ENCODE data around the gene OPRL1. TPM values are rescaled to one million over a fixed set of nuclear protein-coding genes. Genes with fewer than 3 reads are reported as not detected.

The OPRL1 gene
- total and polyA plus RNA-seq, 2 donors (not counting 1 experiment from before 2014, with no cell fraction given): 3.5 to 6.2 TPM

DNA sequence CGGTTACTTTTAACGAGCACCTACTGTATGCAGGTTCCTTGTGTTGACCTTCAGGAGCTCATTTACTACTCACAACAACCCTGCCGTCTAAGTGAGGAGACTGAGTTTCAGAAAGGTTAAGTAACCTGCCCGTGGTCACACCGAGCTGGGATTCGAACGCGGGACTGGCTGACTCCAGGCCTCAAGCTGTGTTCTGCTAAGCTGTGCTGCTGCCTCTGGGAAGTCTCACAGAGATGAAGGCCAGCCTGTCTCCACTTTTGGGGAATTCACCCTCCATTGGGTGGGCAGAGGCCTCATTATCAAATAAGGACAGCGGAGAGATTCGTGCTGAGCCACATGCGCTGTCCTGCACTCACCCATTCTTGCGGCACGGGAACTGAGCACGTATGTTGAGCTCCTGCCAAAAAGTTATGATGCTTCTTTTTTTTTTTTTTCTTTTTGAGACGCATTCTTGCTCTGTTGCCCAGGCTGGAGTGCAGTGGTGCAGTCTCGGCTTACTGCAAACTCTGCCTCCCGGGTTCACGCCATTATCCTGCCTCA lies 58.5 kb downstream of the OPRL1 start:
- no peaks in the 10 kb centered on the region for H3K9me3 ChIP-seq (ENCODE audit: control extremely low read depth in 1 of 3, control insufficient read depth in 2 of 3, insufficient read depth in 1 of 3, low read length in 2 of 3)
- H3K27me3 Mint-ChIP-seq: peaks cover 17% of the 10 kb centered on the region

DNA sequence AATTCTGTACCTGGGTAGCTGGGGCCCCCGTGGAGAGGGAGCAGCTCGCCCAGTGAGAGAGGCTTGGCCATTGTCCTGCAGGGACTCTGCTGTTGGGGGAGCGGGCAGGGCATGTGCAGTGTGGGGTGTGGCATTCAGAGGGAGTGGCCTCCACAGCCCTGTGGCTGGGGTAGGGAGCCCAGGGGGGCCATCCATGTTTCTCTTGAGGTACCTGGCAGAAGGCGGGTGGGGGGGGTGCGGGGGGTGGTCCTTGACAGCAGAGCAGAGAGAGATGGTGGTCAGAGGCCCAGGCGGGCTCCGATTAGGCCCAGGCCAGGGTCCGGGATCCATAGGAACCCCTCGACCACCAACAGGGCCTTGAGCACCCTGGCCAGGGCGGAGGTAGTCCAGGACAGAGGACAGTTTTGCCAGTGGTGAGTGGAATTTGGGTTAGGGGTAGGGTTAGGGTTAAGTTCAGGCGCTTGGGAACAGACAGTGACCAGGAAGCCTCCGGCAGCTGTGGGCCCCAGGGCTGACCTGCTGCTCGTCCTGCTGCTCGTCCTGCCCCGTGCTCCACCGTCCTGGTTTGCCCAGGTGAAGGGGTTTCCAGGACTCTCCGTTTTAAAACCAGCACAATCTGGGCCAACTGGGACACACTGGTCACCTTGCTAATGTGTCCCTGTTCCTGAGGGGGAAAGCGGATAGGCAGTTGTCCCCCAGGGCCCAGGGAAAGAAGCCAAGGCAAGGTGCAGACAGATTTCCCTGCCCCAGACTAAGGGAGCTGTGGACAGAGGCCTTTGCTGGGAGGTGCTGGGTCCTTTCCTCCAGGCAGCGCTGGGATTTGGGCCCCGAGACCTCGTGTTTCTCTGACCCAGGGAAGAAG lies 59.5 kb downstream of the OPRL1 start:
- H4K20me1 ChIP-seq (ENCODE audit: control insufficient read depth, insufficient read depth, low read length, poor library complexity, severe bottlenecking): no peaks in the 10 kb centered on the region
- Mint-ChIP-seq H3K4me3 (no peak overlapping the region), H3K9me3 (ENCODE audit: insufficient read depth) (peaks cover 2% of the 10 kb centered on the region), H3K27me3 (peaks cover 19% of the 10 kb centered on the region), H3K4me1 (no peaks in the 10 kb centered on the region), H3K27ac (no peak overlapping the region)
- intact Hi-C loops (cut with micrococcal nuclease): no loop called here
- ATAC-seq (ENCODE audit: low read depth) (no peak), DNase-seq (no peak)
- no peak overlapping the region for H3K4me3 ChIP-seq (ENCODE audit: control extremely low read depth in 1 of 5, extremely low read depth in 1 of 5, insufficient read depth in 1 of 5, low read depth in 2 of 5, low read length in 4 of 5)
- H3K4me2 ChIP-seq (replicated peaks; ENCODE audit: low read depth, low read length, poor library complexity, severe bottlenecking): no peak overlapping the region
- no peaks in the 10 kb centered on the region for H3K36me3 ChIP-seq (replicated peaks in 1 of 2; ENCODE audit: control extremely low read depth in 1 of 2, control insufficient read depth in 1 of 2, extremely low read depth in 1 of 2, insufficient read depth in 2 of 2, low read length in 1 of 2)
- H2AFZ ChIP-seq (ENCODE audit: insufficient read depth, low read depth, low read length, poor library complexity, severe bottlenecking): no peak overlapping the region
- ChIA-PET CTCF (no interaction called here), POLR2A (no interaction called here)
- no peak overlapping the region for H3K9ac ChIP-seq (ENCODE audit: low read length)
- H3K27me3 ChIP-seq (replicated peaks in 1 of 4; ENCODE audit: control extremely low read depth in 1 of 4, control insufficient read depth in 3 of 4, insufficient read depth in 4 of 4, low read length in 3 of 4): no peaks in the 10 kb centered on the region
- TF ChIP-seq EZH2 (IDR thresholded peaks at IDR 0.05; ENCODE audit: borderline replicate concordance, insufficient read depth, low read depth, low read length, poor library complexity, severe bottlenecking): no peak
- TF ChIP-seq, protein P1, sequence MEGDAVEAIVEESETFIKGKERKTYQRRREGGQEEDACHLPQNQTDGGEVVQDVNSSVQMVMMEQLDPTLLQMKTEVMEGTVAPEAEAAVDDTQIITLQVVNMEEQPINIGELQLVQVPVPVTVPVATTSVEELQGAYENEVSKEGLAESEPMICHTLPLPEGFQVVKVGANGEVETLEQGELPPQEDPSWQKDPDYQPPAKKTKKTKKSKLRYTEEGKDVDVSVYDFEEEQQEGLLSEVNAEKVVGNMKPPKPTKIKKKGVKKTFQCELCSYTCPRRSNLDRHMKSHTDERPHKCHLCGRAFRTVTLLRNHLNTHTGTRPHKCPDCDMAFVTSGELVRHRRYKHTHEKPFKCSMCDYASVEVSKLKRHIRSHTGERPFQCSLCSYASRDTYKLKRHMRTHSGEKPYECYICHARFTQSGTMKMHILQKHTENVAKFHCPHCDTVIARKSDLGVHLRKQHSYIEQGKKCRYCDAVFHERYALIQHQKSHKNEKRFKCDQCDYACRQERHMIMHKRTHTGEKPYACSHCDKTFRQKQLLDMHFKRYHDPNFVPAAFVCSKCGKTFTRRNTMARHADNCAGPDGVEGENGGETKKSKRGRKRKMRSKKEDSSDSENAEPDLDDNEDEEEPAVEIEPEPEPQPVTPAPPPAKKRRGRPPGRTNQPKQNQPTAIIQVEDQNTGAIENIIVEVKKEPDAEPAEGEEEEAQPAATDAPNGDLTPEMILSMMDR (IDR thresholded peaks at IDR 0.05): no peak
- WGBS (ENCODE audit: insufficient coverage): 88% methylated on average over 21 of the region's 21 CpGs
- no peaks in the 10 kb centered on the region for H3K4me1 ChIP-seq (ENCODE audit: control insufficient read depth in 2 of 2, insufficient read depth in 2 of 2, low read length in 2 of 2)
- H3K9me3 ChIP-seq (ENCODE audit: control extremely low read depth in 1 of 3, control insufficient read depth in 2 of 3, insufficient read depth in 1 of 3, low read length in 2 of 3): peaks cover 0 to 1% (median 0%) of the 10 kb centered on the region in 3 donors
- no peaks in the 10 kb centered on the region for H3K79me2 ChIP-seq (ENCODE audit: control insufficient read depth, insufficient read depth, low read length)
- no peak overlapping the region for H3K27ac ChIP-seq (ENCODE audit: low read length in 2 of 2)

More for the DNA sequence above, 58.5 kb downstream of the OPRL1 start:
- Histone ChIP-seq H4K20me1 (ENCODE audit: control insufficient read depth, insufficient read depth, low read length, poor library complexity, severe bottlenecking) (no peaks in the 10 kb centered on the region), H3K9ac (ENCODE audit: low read length) (no peak overlapping the region), H3K4me2 (replicated peaks; ENCODE audit: low read depth, low read length, poor library complexity, severe bottlenecking) (no peak overlapping the region), H3K36me3 (replicated peaks in 1 of 2; ENCODE audit: control extremely low read depth in 1 of 2, control insufficient read depth in 1 of 2, extremely low read depth in 1 of 2, insufficient read depth in 2 of 2, low read length in 1 of 2) (no peaks in the 10 kb centered on the region), H3K27ac (ENCODE audit: low read length in 2 of 2) (no peak overlapping the region), H3K4me3 (ENCODE audit: control extremely low read depth in 1 of 5, extremely low read depth in 1 of 5, insufficient read depth in 1 of 5, low read depth in 2 of 5, low read length in 4 of 5) (no peak overlapping the region), H3K4me1 (ENCODE audit: control insufficient read depth in 2 of 2, insufficient read depth in 2 of 2, low read length in 2 of 2) (no peaks in the 10 kb centered on the region), H2AFZ (ENCODE audit: insufficient read depth, low read depth, low read length, poor library complexity, severe bottlenecking) (no peak overlapping the region), H3K27me3 (replicated peaks in 1 of 4; ENCODE audit: control extremely low read depth in 1 of 4, control insufficient read depth in 3 of 4, insufficient read depth in 4 of 4, low read length in 3 of 4) (no peaks in the 10 kb centered on the region), H3K79me2 (ENCODE audit: control insufficient read depth, insufficient read depth, low read length) (no peaks in the 10 kb centered on the region)
- no peaks in the 10 kb centered on the region for H3K4me1 Mint-ChIP-seq
- CTCF ChIA-PET: no interaction called here
- WGBS (ENCODE audit: insufficient coverage): 93% methylated on average over 17 of the region's 18 CpGs
- TF ChIP-seq, protein P1 (IDR thresholded peaks at IDR 0.05): no peak
- TF ChIP-seq EZH2 (IDR thresholded peaks at IDR 0.05; ENCODE audit: borderline replicate concordance, insufficient read depth, low read depth, low read length, poor library complexity, severe bottlenecking): no peak
- no peak for ATAC-seq (ENCODE audit: low read depth)
- H3K9me3 Mint-ChIP-seq (ENCODE audit: insufficient read depth): no peaks in the 10 kb centered on the region
- intact Hi-C loops (cut with micrococcal nuclease): no loop called here
- POLR2A ChIA-PET: no interaction called here
- H3K27ac Mint-ChIP-seq: no peak overlapping the region
- H3K4me3 Mint-ChIP-seq: no peak overlapping the region
- DNase-seq: no peak

All from B cell (primary cell).